OCI-LY3 (cell line): ENCODE data around the gene COL13A1.

Experiments
- CTCF ChIP-seq: fragments of 200-600, 300-600 bp; sonication (generic); IDR thresholded peaks from 2 replicates; pipeline ENCODE4 v1.5.1; 2014; ENCODE audit warnings: antibody characterized with exemption, low read length, low read depth
- EZH2phosphoT487 ChIP-seq: fragments of 200-600 bp; shearing (Covaris generic); IDR thresholded peaks from 2 replicates; pipeline ENCODE4 v1.6.1; 2018; ENCODE audit warnings: antibody characterized with exemption, mixed run types, low read depth

GRCh38 chr10:69813632-69814031 is 11.9 kb downstream of the COL13A1 start:
- TF ChIP-seq CTCF (no peak), EZH2phosphoT487 (no peak)
